Activated CD4-positive, alpha-beta T cell treated with anti-CD3 and anti-CD28 coated beads, Interleukin-2, Interleukin-6, amounts not matched to agents 100 ng/mL and 50 ng/mL, durations not matched to agents 16 hours and 8 hours (primary cell): Measurements from ENCODE around the gene ZSCAN12.
"Not testable (repeated sequence)": the region's sequence is repeated elsewhere in the genome, so short reads cannot be mapped to it uniquely, and the experiment has no call there.

Experiments used
- DNase-seq: peaks from one replicate; pipeline ENCODE4 v3.0.0-alpha.2; 2020

Gene ZSCAN12

DNA sequence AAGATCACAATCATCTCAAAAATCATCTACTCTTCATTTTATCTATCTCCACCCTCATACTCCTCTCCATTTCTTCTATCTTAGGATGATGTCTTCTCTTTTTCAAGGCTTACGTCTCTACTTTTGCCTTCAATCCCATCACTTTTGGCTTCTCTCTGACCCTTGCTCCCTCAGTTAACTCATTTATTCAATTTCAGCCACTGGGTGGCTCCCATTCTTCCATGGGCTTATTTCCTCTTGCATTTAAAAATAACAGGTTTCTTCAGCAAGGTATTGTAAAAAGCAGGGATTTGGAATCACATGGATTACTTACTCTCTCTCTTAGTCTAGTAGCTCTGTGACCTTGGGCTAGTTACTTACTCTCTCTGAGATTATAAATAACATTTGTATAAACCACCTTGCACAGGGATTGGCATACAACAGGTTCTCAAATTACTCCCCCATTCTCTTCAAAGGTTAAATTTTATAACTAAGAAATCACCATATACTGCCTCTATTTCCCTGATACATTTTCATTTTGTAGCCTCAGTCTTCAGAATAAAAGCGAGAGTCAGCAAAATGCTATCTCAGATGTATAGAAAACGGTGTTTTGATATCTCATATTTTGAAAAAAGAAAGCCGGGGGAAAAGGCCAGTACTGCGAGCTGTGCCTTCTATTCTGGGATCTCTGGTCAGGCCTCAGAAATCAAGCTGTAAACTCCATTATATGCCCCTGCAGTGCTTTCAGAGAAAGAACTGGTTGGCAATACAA lies 5.5 kb downstream of the ZSCAN12 start:
- no peak for DNase-seq

DNA sequence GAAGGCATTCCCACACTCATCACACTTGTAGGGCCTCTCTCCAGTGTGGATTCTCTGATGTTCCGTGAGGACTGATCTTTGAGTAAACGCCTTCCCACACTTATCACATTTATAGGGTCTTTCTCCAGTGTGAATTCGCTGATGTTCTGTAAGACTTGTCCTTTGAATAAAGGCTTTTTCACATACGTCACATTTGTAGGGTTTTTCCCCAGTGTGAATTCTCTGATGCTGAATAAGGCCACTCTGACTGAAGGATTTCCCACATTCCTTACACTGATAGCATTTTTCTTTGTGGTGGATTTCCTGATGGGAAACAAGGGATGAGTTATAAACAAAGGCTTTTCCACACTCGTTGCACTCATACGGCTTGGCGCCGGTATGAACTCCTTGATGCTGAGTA lies 8.9 kb downstream of the ZSCAN12 start:
- no peak for DNase-seq

DNA sequence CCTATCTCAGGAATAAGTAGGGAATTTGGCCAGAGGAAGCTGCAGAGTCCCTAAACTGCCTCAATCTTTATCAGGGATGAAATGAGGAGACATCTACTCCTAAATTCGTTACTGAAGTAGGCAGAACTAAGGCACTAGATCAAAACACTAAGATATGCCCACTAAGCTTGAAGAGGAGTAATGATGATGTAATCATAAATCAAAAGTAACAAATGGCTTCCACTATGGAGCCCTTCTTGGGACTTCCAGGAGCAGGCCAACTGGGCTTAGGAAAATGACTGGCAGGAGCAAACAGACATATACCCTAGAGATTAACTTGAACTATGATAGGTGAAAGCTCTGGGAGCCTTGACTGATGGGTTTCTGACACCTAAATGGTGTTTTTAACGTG lies 15.4 kb downstream of the ZSCAN12 start:
- no peak for DNase-seq

DNA sequence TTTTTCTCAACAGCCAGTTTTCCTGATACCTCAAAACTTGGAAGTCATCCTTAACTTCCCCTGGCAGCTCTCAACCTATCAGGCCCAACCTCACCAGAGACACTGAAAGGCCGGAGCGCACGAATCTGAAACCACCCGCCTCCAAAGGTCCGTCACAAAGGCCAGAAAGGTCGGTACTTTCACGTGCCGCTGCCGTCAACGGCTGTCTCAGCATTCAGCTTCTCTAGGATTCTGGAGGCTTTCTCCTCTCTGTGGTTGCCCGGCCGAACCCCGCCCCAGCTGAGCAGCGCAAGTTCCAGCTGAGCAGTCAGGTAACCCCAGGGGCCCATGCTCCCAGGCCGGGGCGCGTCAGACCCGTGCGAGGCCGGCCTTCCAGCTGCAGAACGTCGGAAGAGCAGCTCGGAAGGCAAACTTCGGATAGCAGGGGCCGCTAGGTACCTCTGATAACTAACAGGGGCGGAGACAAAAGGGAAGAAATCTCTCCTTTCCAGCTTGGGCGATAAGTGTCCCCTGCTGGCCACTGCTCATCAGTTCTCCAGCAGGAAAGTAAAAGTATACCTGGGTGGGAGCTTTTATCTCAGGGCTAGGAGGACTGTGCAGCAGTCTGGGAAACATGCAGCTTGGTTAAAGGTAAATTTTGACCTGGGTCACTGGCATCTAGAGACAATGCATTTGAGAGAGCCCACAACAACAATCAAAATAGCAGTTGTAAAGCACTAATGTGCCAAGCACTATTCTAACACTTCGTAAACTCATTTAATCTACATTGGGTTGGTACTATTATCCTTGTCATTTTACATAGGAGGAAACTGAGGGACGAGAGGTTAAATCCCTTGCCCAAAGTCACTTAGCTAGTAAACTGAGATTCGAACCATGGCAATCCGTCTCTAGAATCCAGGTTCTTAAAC lies 16.1 kb downstream of the ZSCAN12 start:
- peak; percentile 32 for DNase-seq

DNA sequence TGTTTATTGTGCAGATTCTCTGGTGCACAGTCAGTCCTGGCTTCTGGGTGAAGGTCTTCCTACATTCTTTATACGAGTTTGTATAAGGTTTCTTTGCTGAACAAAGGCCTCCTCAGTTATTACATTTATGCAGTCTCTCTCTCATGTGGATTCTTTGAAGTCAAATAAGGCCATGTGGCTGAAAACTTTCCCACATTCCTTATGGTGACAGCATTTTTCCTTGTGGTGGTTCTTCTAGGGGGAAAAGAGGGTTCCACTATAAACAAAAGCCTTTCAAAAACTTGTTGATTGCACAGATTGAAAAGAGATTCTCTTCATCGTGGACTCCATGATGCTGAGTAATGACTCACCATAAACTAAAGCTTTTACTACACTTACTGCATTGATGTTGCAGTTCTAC lies 19.2 kb downstream of the ZSCAN12 start:
- DNase-seq: no peak

DNA sequence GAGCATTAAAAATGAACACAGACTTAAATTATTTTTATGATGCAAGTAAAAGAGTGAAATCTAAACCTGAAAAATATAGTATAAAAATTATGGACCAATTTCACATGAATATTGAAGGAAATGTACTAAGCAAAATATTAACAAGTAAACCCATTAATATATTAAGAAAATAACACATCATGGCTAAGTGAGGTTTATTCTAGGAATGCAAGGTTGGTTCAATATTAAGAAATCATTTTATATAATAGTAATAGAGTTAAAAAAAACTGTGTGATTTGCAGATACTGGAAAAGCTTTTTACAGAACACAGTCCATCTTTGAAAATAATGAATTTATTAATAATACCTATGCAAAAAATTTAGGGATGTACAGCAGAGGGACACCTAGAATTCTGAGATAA lies 20.9 kb downstream of the ZSCAN12 start:
- no peak for DNase-seq

DNA sequence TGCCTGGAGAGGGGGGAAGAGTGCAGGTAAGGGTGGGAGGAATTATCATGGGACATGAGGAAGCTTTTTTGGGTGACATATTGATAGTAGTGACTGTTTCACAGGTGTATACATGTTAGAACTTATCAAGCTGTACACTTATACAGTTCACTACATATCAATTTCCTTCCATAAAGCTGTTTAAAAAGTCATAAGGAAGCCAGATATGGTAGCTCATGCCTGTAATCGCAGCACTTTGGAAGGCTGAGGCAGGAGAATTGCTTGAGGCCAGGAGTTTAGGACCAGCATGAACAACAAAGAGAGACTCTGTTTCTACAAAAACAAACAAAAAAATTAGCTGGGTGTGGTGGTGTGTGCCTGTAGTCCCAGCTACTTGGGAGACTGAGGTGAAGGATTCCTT lies 21.7 kb downstream of the ZSCAN12 start:
- no peak for DNase-seq

DNA sequence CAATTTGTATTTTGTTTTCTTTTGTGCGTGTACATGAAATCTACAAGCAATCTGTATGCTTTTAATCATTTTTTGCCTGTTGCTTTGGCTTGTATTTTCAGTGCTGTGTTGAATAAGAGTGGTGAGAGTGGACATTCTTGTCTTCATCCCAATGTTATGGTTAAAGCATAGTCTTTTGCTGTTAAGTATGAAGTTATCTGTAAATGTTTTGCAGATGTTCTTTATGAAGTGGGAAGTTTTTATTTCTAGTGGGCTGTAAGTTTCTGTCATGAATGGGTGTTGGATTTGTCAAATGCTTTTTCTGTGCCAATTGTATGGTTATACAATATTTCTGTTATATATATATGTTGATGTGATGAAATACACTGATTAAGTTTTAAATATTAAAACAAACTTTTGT lies 25.6 kb downstream of the ZSCAN12 start:
- no peak for DNase-seq

DNA sequence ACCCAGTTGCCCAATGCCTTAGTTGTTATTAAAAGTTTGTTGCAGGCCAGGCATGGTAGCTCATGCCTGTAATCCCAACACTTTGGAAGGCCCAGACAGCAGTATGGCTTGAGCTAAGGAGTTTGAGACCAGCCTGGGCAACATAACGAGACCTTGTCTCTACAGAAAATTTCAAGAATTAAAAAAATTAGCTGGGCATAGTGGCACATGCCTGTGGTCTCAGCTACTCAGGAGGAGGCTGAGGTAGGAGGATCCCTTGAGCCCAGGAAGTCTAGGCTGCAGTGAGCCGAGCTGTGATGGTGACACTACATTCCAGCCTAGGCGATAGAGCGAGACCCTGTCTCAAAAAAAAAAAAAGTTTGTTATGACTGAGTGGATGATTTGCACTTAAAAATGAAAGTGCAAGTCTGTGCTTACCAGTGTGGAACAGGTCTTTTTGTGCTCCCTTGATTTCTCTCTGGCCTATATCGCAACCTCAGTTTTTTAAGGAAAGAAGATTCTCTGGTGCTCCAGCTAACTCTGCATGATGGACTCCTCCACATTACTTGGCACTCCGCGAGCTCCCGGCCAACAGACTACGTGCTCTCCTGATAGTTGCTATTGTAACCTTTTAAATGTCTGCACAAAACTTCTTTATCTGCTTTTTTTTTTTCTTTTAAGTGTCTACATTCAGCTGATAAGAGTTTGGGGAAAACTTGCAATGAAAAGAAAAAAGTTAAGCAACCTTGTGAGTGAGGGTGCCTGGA lies 27.7 kb downstream of the ZSCAN12 start:
- no peak for DNase-seq

DNA sequence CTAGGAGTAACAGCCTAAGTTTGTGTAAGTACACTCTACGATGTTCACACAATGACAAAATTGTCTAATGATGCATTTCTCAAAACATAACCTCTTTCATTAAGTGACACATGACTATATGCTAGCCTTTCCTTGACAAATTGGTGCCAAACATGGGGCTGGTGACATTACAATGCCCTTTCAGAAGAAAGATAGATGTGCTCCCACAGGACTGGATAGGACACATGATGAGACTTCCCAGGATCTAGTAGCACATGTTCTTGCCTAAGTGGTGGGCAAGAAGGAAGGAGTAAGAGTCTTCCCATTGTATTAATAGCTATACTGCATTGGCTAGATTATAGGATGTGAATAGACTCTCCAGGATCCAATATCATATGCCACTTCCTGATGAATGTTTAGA lies 28.3 kb downstream of the ZSCAN12 start:
- DNase-seq: no peak

DNA sequence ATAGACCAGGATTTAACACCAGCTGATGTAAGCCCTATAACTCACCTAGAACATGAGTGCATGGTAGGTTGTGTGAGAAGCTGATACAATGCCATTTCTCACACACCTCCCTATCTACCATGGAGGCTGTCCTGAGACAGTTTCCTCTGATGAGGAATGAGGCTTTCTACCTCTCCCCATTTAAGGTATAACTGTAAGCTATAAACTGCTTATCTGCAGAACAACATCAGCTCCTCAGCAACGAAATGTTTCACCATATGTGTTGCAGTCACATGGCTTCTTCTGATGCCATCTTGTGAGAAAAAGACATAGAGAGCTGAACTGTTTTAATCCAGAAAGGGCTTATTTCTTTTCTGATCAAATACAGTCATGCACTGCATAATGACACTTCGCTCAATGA lies 29.1 kb downstream of the ZSCAN12 start:
- no peak for DNase-seq

DNA sequence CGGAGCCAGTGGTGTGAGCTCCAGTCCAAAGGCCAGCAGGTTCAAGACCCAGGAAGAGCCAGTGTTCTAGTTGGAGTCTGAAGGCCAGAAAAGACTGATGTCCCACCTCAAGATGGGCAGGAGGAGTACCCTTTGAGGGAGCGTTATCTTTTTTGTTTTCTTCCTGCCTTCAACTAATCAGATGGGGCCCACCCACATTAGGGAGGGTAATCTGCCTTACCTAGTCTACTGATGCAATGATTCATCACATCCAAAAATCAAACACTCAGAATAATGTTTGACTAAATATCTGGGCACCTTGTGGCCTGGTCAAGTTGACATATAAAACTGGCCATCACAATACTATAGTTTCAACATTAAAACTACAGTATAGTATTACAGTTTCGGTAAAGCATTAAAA lies 30.1 kb downstream of the ZSCAN12 start:
- DNase-seq: no peak

DNA sequence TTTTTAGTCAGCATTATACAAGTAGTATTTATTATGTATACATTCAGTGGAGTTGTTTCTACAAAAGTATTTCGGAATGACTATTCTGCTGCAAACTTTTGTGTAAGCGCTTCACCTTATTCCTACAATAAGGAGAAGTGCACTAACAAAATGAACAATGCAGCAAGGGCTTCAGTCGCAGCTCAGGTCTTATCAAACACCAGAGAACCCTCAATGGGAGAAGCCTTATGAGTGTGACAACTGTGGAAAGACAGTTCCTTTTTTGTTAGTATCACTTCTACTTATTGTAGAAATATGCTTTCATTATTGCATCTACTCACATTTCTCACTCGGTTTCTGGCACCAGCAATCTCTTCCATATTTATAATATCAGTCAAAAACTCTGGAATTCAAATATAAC lies 31.0 kb downstream of the ZSCAN12 start:
- no peak for DNase-seq

DNA sequence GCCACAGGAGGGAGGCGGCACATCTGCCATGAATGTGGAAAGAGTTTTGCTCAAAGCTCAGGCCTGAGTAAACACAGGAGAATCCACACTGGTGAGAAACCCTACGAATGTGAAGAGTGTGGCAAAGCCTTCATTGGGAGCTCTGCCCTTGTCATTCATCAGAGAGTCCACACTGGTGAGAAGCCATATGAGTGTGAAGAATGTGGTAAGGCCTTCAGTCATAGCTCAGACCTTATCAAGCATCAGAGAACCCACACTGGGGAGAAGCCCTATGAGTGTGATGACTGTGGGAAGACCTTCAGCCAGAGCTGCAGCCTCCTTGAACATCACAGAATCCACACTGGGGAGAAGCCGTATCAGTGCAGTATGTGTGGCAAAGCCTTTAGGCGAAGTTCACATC lies 34.0 kb downstream of the ZSCAN12 start:
- DNase-seq: not testable (repeated sequence)

DNA sequence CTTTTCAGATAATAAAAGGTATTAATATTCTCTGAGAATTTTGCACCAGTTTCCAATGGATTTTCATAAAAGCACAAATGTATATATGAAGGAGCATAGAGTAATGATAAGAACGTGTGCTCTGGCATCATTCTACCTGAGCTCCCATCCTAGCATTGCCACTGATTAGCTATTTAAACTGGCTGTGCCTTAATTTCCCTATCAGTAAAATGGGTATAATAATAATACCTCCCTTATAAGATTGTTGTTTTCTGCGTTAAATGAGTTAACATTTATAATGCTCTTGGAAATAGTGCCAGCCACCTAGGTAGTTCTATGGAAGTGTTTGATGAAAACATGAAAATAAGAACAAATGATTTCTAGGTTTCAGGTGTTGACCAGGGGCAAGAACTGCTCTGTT lies 38.6 kb downstream of the ZSCAN12 start:
- DNase-seq: no peak

DNA sequence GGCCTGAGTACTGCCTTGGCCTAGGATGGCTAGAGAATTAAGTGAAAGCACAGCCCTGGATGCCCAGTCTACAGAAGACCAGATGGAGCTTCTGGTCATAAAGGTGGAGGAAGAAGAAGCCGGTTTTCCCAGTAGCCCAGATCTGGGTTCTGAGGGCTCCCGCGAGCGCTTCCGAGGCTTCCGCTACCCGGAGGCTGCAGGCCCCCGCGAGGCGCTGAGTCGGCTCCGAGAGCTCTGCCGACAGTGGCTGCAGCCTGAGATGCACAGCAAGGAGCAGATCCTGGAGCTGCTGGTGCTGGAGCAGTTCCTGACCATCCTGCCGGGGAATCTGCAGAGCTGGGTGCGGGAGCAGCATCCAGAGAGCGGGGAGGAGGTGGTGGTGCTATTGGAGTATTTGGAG lies 40.0 kb downstream of the ZSCAN12 start:
- DNase-seq: not testable (repeated sequence)

DNA sequence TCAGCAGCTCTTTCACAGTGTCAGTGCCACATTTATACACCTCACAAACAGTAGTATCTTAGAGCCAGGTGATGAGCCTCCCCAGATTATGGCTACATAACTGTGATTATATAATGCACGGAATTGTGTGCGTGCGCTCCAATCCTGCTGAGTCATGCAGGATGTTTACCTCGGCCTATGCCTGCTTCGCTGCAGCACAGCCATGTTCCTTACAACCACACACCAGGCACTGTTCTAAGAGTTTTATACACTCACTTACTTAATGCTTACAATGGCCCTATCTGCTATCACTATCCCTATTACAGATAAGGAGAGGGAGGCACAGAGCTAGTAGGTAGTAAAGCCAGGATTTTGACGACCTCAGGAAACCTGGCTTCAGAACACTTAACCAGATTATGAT lies 42.5 kb downstream of the ZSCAN12 start:
- no peak for DNase-seq

DNA sequence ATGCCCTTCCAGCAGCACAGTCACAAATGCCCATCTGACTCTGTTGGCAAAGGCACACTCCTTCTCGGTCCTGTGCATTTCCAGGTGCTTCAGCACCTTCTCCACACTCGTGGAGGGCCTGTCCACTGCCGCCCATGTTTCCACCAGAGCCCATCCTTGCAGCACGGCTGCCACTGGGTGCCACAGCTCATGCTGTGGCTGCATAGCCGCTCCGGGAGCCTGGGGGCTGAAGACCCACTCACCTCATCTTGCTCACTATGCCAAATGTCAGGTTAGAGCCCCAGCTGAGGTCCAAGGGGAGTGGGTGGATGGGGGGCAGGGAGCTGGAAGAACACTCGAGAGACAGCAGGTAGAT lies 42.9 kb downstream of the ZSCAN12 start:
- no peak for DNase-seq

DNA sequence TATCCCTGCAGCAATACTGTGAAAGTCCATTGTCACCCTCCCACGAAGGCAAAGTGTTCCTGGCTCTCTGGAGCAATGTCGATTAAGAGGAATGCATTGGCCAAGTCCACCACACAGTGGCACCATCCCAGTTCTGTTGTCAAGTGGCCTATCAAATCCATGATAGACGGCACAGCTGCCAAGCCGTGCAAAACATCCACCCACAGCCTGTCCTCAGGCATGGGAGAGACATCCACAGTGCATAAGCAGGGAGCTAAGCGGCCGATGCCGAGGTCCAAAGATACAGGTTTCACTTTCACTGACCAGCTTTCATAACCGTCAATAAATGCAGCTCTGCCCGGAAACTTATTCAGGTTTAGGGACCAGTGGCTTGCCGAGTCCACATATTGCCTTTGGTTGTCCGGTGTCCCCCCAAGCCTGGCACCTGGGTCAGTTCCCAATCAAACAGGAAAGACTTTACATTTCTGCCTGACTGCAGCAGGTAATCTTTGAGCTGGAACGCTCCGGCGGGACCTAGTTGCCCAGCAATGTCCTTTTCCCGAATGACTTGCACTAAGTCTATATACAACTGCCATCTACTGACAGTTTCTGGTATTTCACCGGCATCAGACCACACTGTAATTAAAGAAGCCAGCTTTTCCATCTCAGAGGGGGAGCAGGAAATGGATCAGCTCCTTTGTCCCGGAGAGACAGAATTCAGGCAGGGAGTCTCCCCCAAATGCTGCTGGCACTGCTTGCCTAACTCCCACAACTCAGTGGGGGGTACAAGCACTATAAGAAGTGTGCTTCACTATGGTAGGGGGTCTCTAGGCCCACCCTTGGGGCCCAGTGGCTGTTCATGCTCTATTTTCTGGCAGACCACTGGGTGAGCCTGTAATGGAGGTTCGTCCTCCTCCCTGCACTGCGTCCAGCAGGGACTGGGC lies 43.5 kb downstream of the ZSCAN12 start:
- peak; percentile 80 for DNase-seq

DNA sequence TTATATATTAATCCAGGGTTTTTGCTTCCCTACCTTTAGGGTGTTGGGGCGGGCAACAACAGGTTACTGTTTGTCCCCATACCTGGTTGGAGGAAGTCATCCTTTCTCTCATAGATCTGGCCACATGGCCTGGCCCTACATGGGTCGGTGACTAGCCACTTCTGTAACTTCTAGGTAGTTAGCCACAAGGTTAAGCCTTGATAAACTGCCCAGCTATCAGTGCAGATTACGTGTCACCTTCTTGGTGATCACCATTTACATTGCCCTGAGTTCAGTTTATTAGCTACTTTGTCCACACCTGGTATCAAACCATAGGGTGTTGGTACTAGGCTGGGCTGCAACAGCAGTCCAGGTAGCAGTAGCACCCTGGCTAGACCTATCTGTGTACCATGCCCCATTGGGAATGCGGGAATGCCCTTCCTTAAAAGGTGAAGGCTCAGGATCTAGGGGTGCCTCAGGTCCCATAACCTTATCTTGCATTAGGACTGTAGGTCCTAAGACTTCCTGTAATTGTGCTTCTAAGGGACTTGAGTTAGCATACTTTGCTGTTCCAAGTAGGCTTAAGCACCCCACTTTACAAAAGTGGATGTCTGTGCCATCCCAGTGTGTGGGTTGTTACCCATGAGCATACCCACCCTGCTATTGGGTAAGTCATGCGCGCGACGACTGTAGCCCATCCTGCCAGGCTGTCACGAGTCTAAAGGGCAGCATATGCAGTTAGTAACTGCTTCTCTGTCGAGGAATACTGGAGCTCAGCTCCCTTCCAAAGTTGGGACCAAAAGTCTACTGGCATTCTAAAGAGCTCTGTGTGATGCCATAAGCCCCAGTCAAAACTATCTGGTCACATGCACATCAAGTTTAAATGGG lies 44.6 kb downstream of the ZSCAN12 start:
- no peak for DNase-seq

DNA sequence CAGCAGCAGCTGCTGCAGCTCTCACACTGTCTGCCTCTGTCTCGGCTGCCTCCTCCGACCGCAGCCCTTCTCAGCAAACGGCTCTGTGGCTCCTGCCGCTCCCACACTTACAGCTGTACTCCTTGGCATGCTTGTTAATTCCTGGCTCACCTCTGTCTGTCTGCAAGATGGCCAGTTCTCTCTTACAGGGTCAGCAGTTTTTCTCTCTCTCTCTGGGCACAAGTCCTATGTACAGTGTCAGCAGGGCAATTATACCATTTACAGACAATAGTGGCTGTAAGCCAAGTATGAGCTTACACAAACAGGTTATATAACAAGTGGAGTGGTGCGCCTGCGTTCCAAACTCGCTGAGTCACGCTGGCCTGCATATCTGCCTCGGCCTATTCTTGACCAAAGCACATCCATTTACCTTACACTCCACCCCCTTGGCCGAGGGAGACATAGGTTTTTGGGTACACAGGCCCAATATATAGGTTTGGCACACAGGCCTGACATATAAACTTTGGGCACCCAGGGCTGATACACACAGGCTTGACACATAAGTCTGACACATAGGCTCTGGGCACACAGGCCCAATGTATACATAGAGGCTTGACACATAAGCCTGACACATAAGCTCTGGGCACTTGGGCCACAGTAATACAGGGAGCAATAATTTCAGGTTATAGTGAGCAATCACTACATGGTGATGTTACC lies 45.4 kb downstream of the ZSCAN12 start:
- DNase-seq: no peak
